H1 (cell line): ENCODE data around the gene HS6ST2. TPM values are rescaled to one million over a fixed set of nuclear protein-coding genes. Genes with fewer than 3 reads are reported as not detected.

Experiments
- CTCF ChIA-PET: fragments of 300-600 bp; sonication (Branson Sonifier 250); formaldehyde crosslinking; loops from one replicate; lab custom pipeline; 2021; ENCODE audit not compliant: partially characterized antibody; lab: Charles Lee
- POLR2A ChIA-PET: fragments of 300-600 bp; sonication (Branson Sonifier 250); formaldehyde crosslinking; loops from one replicate; lab custom pipeline; 2021; ENCODE audit warnings: inconsistent platforms; ENCODE audit not compliant: partially characterized antibody; lab: Charles Lee
- DNase-seq, 2 experiments: peaks; one replicate each; pipeline versions ENCODE4 v3.0.0 to v3.0.0-alpha.2; 2010 to 2022; ENCODE audit warnings: low spot score in 2 of 2, low read depth in 1 of 2, mixed read lengths in 1 of 2
- FAIRE-seq: peaks from 2 replicates; lab custom pipeline; 2011; peaks lifted over from hg19 to GRCh38; lab: Jason Lieb, UNC
- H2AFZ ChIP-seq: 2 replicates; pipeline ENCODE4 v1.8.1; 2012; ENCODE audit warnings: low read length, inconsistent platforms
- H2AK5ac ChIP-seq: 2 replicates; pipeline ENCODE4 v1.6.1; 2013; ENCODE audit warnings: low read depth, low read length
- H2BK120ac ChIP-seq: replicated peaks from 2 replicates; pipeline ENCODE3; 2013; ENCODE audit warnings: low read depth, low read length, inconsistent platforms
- H2BK12ac ChIP-seq: 2 replicates; pipeline ENCODE4 v1.6.1; 2013; ENCODE audit warnings: low read depth, low read length
- H2BK15ac ChIP-seq: 2 replicates; pipeline ENCODE4 v1.6.1; 2013; ENCODE audit warnings: low read length
- H2BK20ac ChIP-seq: 2 replicates; pipeline ENCODE4 v1.6.1; 2013; ENCODE audit warnings: low read length
- H2BK5ac ChIP-seq: 2 replicates; pipeline ENCODE4 v1.6.1; 2013; ENCODE audit warnings: low read depth, low read length
- H3K14ac ChIP-seq: 2 replicates; pipeline ENCODE4 v1.6.1; 2013; ENCODE audit warnings: inconsistent platforms; ENCODE audit not compliant: insufficient read length
- H3K18ac ChIP-seq: 2 replicates; pipeline ENCODE4 v1.6.1; 2013; ENCODE audit warnings: low read length; ENCODE audit errors: extremely low read depth
- H3K23ac ChIP-seq: 2 replicates; pipeline ENCODE4 v1.6.1; 2013; ENCODE audit warnings: inconsistent platforms; ENCODE audit not compliant: insufficient read length
- H3K23me2 ChIP-seq: 2 replicates; pipeline ENCODE4 v1.6.1; 2013; ENCODE audit warnings: low read depth, low read length
- H3K27ac ChIP-seq: 2 replicates; pipeline ENCODE4 v1.6.1; 2011; ENCODE audit warnings: low read depth, low read length, inconsistent platforms
- H3K27me3 ChIP-seq, 4 experiments: replicated peaks in 1 of 4; 1 replicate in 1 of 4; 2 replicates in 3 of 4; pipeline versions ENCODE4 v1.6.1 to v1.8.1; 2011 to 2013; ENCODE audit warnings: low read length in 3 of 4, mild to moderate bottlenecking in 3 of 4, inconsistent platforms in 2 of 4, mixed read lengths in 2 of 4, moderate library complexity in 1 of 4; ENCODE audit not compliant: control insufficient read depth in 3 of 4, insufficient read depth in 3 of 4; ENCODE audit errors: extremely low read depth in 1 of 4
- H3K36me3 ChIP-seq, 4 experiments: 2 replicates each; pipeline versions ENCODE4 v1.6.1 to v1.8.1; 2011 to 2013; ENCODE audit warnings: mild to moderate bottlenecking in 4 of 4, low read length in 3 of 4, moderate library complexity in 2 of 4, control low read depth in 1 of 4, inconsistent platforms in 1 of 4; ENCODE audit not compliant: insufficient read depth in 4 of 4, control insufficient read depth in 2 of 4
- H3K4ac ChIP-seq: replicated peaks from 2 replicates; pipeline ENCODE3; 2013; ENCODE audit warnings: low read length, low read depth, mixed read lengths, inconsistent platforms; ENCODE audit not compliant: insufficient read length
- H3K4me1 ChIP-seq, 4 experiments: replicated peaks in 1 of 4; 1 replicate in 1 of 4; 2 replicates in 3 of 4; pipeline versions ENCODE4 v1.6.1 to v1.8.1; 2011 to 2013; ENCODE audit warnings: low read length in 3 of 4, inconsistent platforms in 2 of 4, mixed read lengths in 1 of 4; ENCODE audit not compliant: insufficient read depth in 4 of 4, control insufficient read depth in 3 of 4
- H3K4me2 ChIP-seq, 2 experiments: 2 replicates each; pipeline versions ENCODE4 v1.6.1 to v1.8.1; 2011 to 2013; ENCODE audit warnings: low read depth in 2 of 2, low read length in 2 of 2, control low read depth in 1 of 2, inconsistent platforms in 1 of 2, mild to moderate bottlenecking in 1 of 2; ENCODE audit not compliant: insufficient read depth in 1 of 2
- H3K4me3 ChIP-seq, 4 experiments: fragments of 200-600, 300-600 bp in 1 of 4; sonication (generic), shearing (Covaris generic), sonication (Bioruptor Twin) in 1 of 4; 2 replicates each; pipeline versions ENCODE4 v1.5.1 to v1.8.1; 2011 to 2016; ENCODE audit warnings: low read length in 4 of 4, low read depth in 3 of 4, control low read depth in 2 of 4, inconsistent platforms in 2 of 4, mild to moderate bottlenecking in 2 of 4, mixed read lengths in 1 of 4, moderate library complexity in 1 of 4; ENCODE audit not compliant: insufficient read depth in 2 of 4; ENCODE audit errors: extremely low read depth in 1 of 4
- H3K56ac ChIP-seq: replicated peaks from 2 replicates; pipeline ENCODE3; 2013; ENCODE audit warnings: low read depth, mild to moderate bottlenecking, mixed read lengths, low read length, inconsistent platforms; ENCODE audit not compliant: insufficient read length
- H3K79me1 ChIP-seq: 2 replicates; pipeline ENCODE4 v1.6.1; 2013; ENCODE audit warnings: low read depth, low read length, control low read depth
- H3K79me2 ChIP-seq, 2 experiments: 2 replicates each; pipeline versions ENCODE4 v1.6.1 to v1.8.1; 2012 to 2013; ENCODE audit warnings: low read length in 2 of 2, mild to moderate bottlenecking in 2 of 2, inconsistent platforms in 1 of 2; ENCODE audit not compliant: insufficient read depth in 2 of 2, control insufficient read depth in 1 of 2
- H3K9ac ChIP-seq, 4 experiments: replicated peaks in 1 of 4; 1 replicate in 1 of 4; 2 replicates in 3 of 4; pipeline versions ENCODE4 v1.6.1 to v1.8.1; 2011 to 2013; ENCODE audit warnings: low read depth in 3 of 4, low read length in 3 of 4, control low read depth in 2 of 4, mild to moderate bottlenecking in 2 of 4, moderate library complexity in 2 of 4, inconsistent platforms in 1 of 4; ENCODE audit errors: extremely low read depth in 1 of 4
- H3K9me3 ChIP-seq, 2 experiments: 2 replicates each; pipeline versions ENCODE4 v1.6.1 to v1.8.1; 2012 to 2013; ENCODE audit warnings: mild to moderate bottlenecking in 2 of 2, moderate library complexity in 2 of 2, control low read depth in 1 of 2, inconsistent platforms in 1 of 2, low read depth in 1 of 2, low read length in 1 of 2, mixed read lengths in 1 of 2; ENCODE audit not compliant: insufficient read depth in 2 of 2
- H4K20me1 ChIP-seq, 2 experiments: replicated peaks in 1 of 2; 2 replicates each; pipeline versions ENCODE3 to v1.8.1; 2011 to 2013; ENCODE audit warnings: inconsistent platforms in 2 of 2, low read length in 2 of 2, mild to moderate bottlenecking in 1 of 2; ENCODE audit not compliant: insufficient read depth in 2 of 2, control insufficient read depth in 1 of 2
- H4K5ac ChIP-seq: 2 replicates; pipeline ENCODE4 v1.6.1; 2013; ENCODE audit warnings: low read length, low read depth, mixed read lengths, inconsistent platforms; ENCODE audit not compliant: insufficient read length
- H4K8ac ChIP-seq: 2 replicates; pipeline ENCODE4 v1.8.0; 2013; ENCODE audit warnings: mild to moderate bottlenecking, moderate library complexity, low read length, inconsistent platforms; ENCODE audit not compliant: insufficient read depth; ENCODE audit errors: extremely low read depth
- H4K91ac ChIP-seq: replicated peaks from 2 replicates; pipeline ENCODE3; 2013; ENCODE audit warnings: low read length, mixed read lengths, inconsistent platforms; ENCODE audit not compliant: insufficient read length
- BACH1 ChIP-seq: IDR thresholded peaks from 2 replicates; pipeline ENCODE4 v1.6.1; 2012; ENCODE audit warnings: low read length, improper control_type of control experiment
- KDM5A ChIP-seq: fragments of 200-600 bp; IDR thresholded peaks from 2 replicates; pipeline ENCODE4 v1.7.1; 2012; ENCODE audit warnings: mild to moderate bottlenecking, low read length, inconsistent platforms, mixed read lengths
- SIRT6 ChIP-seq: IDR thresholded peaks from one replicate; pipeline ENCODE4 v1.7.1; 2012; ENCODE audit warnings: low read length, inconsistent platforms
- USF2 ChIP-seq: IDR thresholded peaks from 2 replicates; pipeline ENCODE4 v1.6.1; 2011; ENCODE audit warnings: low read length, improper control_type of control experiment
- WGBS, 2 experiments: shearing (Covaris generic) in 1 of 2; methylation state at CpG; one replicate each; pipeline versions ENCODE4 v1.1.6 to v1.1.7; 2013 to 2015; ENCODE audit warnings: low lambda C conversion rate in 2 of 2, mixed read lengths in 2 of 2, inconsistent platforms in 1 of 2, low coverage in 1 of 2, missing lambda C conversion rate in 1 of 2; ENCODE audit not compliant: insufficient replicate concordance in 2 of 2, insufficient coverage in 1 of 2, insufficient read length in 1 of 2; ENCODE audit errors: extremely low coverage in 1 of 2, missing lambda C conversion rate in 1 of 2; 5-methylcytosine and 5-hydroxymethylcytosine counted together
- polyA plus RNA-seq, 7 experiments: library from polyadenylated mRNA; depleted of rRNA in 3 of 7; stranded (reverse) in 5 of 7; unstranded in 2 of 7; fragments of >200 nt in 5 of 7; fragments of 200-250 nt in 2 of 7; gene quantifications; 1 replicate in 5 of 7; 2 replicates in 1 of 7; 4 replicates in 1 of 7; pipeline versions ENCODE4 v1.2.1 to v1.2.3, GENCODE V29; 2011 to 2013; ENCODE audit warnings: missing spikeins in 2 of 7, mixed read lengths in 2 of 7
- total RNA-seq: library from RNA; stranded (reverse); fragmentation: NEBNext Ultra II Directional; extraction: Animal tissue kit (Norgen Biotek cat#: 25700); gene quantifications from 2 replicates; pipeline ENCODE4 v1.2.1, GENCODE V29; 2021

Gene HS6ST2
- total and polyA plus RNA-seq, 2 of the 8 experiments (the other 6 are each of a cell fraction or from before 2014, with no cell fraction given), result 3.9 TPM

- no peaks in the 10 kb centered on the region for H3K9me3 ChIP-seq
- H4K20me1 ChIP-seq, result peaks cover 0 to 2% of the 10 kb centered on the region in 2 experiments
- 84% methylated on average over 3 of the region's 3 CpGs; no CpG with 5 or more reads in 1 of the 2 experiments for WGBS, 2 experiments
- no peak overlapping the region for H2BK20ac ChIP-seq
- H3K23me2 ChIP-seq, result no peaks in the 10 kb centered on the region
- no peak overlapping the region for H2BK5ac ChIP-seq
- H2AK5ac ChIP-seq, result no peak overlapping the region
- no peak overlapping the region for H3K4me3 ChIP-seq
- no peak overlapping the region for H4K5ac ChIP-seq
- no peak overlapping the region for H2AFZ ChIP-seq
- H2BK12ac ChIP-seq, result no peak overlapping the region
- H3K36me3 ChIP-seq, result no peaks in the 10 kb centered on the region
- no peak overlapping the region for H3K23ac ChIP-seq
- no peaks in the 10 kb centered on the region for H3K4me1 ChIP-seq
- no peaks in the 10 kb centered on the region for H3K79me2 ChIP-seq
- H3K79me1 ChIP-seq, result no peaks in the 10 kb centered on the region
- TF ChIP-seq KDM5A (no peak), USF2 (no peak), BACH1 (no peak), SIRT6 (no peak)
- no peak overlapping the region for H3K4ac ChIP-seq
- POLR2A ChIA-PET, result no interaction called here
- no peak overlapping the region for H3K9ac ChIP-seq
- CTCF ChIA-PET, result interaction anchor here (0.9 to 2.0 kb wide), 3 partner anchors 10 to 50 kb away, joined by 3 to 8 read pairs (median 3); no protein-coding TSS in a partner anchor
- no peak overlapping the region for H2BK15ac ChIP-seq
- H3K56ac ChIP-seq, result no peak overlapping the region
- no peak overlapping the region for H3K4me2 ChIP-seq
- no peak overlapping the region for H3K27ac ChIP-seq
- no peak overlapping the region for H3K14ac ChIP-seq
- no peak overlapping the region for H3K18ac ChIP-seq
- H2BK120ac ChIP-seq, result no peak overlapping the region
- H4K8ac ChIP-seq, result no peak overlapping the region
- peaks cover 2 to 6% (median 3%) of the 10 kb centered on the region in 4 experiments; a peak in 5 of 7 replicates for H3K27me3 ChIP-seq
- no peak overlapping the region for H4K91ac ChIP-seq
- FAIRE-seq (no peak), DNase-seq (no peak)
Observed at GRCh38 chrX:132664273-132664672, 294.2 kb downstream of the HS6ST2 start.
